ENCODE measurements around the gene TNNI3. TPM values are rescaled to one million over a fixed set of nuclear protein-coding genes. Genes with fewer than 3 reads are reported as not detected.

Gene TNNI3
- total RNA-seq, 1 experiment from 2014 or later = 14.6 TPM

- ChIA-PET POLR2A (interaction anchor here (0.5 kb wide), 1 partner anchor 59 kb away, joined by 5 read pairs; no protein-coding TSS in a partner anchor), CTCF (interaction anchor here (0.9 kb wide), 1 partner anchor 21 kb away, joined by 3 read pairs; no protein-coding TSS in a partner anchor)
- Histone ChIP-seq H3K4me3 (ENCODE audit: low read depth in 2 of 2, low read length in 2 of 2) (no peak overlapping the region), H3K9me3 (ENCODE audit: control insufficient read depth, insufficient read depth, low read depth, low read length) (no peaks in the 10 kb centered on the region), H3K27me3 (ENCODE audit: control insufficient read depth, insufficient read depth, low read length) (no peaks in the 10 kb centered on the region), H3K27ac (ENCODE audit: low read length) (no peak overlapping the region), H3K4me1 (ENCODE audit: control insufficient read depth, insufficient read depth, low read length) (no peaks in the 10 kb centered on the region; the same call in 1 of the 2 replicates), H3K36me3 (ENCODE audit: control insufficient read depth, insufficient read depth, low read length) (no peaks in the 10 kb centered on the region)
- TF ChIP-seq SIN3A (IDR thresholded peaks at IDR 0.05; ENCODE audit: borderline replicate concordance, insufficient read depth, low read depth, low read length) (no peak), POLR2AphosphoS5 (IDR thresholded peaks at IDR 0.05; ENCODE audit: low read depth, low read length) (no peak), CTCF (IDR thresholded peaks at IDR 0.05) (no peak), REST (IDR thresholded peaks at IDR 0.05; ENCODE audit: insufficient read depth in 1 of 2, low read depth in 2 of 2, low read length in 1 of 2) (no peak), TCF7L2 (IDR thresholded peaks at IDR 0.05; ENCODE audit: low read depth, low read length) (no peak)
- BruUV-seq (replicated peaks) = no TSS peak
- in situ Hi-C loops (cut with HindIII; ENCODE audit: low pct_unique_long_range_greater_than_20kb, low sequenced_read_pairs) (no loop called here), intact Hi-C loops (cut with micrococcal nuclease; ENCODE audit: unreplicated experiment) (no loop called here)
- no peak for ATAC-seq
- no peak for DNase-seq (ENCODE audit: low read depth, low spot score)
Observed at GRCh38 chr19:55105237-55105636, 52.3 kb downstream of the TNNI3 start.

- intact Hi-C loops (cut with micrococcal nuclease; ENCODE audit: unreplicated experiment) = no loop called here
- POLR2A ChIA-PET = no interaction called here
Observed at GRCh38 chr19:55103190-55103589, 54.3 kb downstream of the TNNI3 start.

More at GRCh38 chr19:55103190-55103589, 54.3 kb downstream of the TNNI3 start:
- TF ChIP-seq CTCF (IDR thresholded peaks at IDR 0.05) = no peak
- no peak for TF ChIP-seq SIN3A (IDR thresholded peaks at IDR 0.05; ENCODE audit: borderline replicate concordance, insufficient read depth, low read depth, low read length)
- TF ChIP-seq TCF7L2 (IDR thresholded peaks at IDR 0.05; ENCODE audit: low read depth, low read length) = no peak
- TF ChIP-seq POLR2AphosphoS5 (IDR thresholded peaks at IDR 0.05; ENCODE audit: low read depth, low read length) = no peak
- TF ChIP-seq REST (IDR thresholded peaks at IDR 0.05; ENCODE audit: insufficient read depth in 1 of 2, low read depth in 2 of 2, low read length in 1 of 2) = no peak
- no peaks in the 10 kb centered on the region for H3K9me3 ChIP-seq (ENCODE audit: control insufficient read depth, insufficient read depth, low read depth, low read length)
- H3K27ac ChIP-seq (ENCODE audit: low read length) = no peak overlapping the region
- no peaks in the 10 kb centered on the region for H3K36me3 ChIP-seq (ENCODE audit: control insufficient read depth, insufficient read depth, low read length)
- no peak for DNase-seq (ENCODE audit: low read depth, low spot score)
- H3K4me3 ChIP-seq (ENCODE audit: low read depth in 2 of 2, low read length in 2 of 2) = no peak overlapping the region
- in situ Hi-C loops (cut with HindIII; ENCODE audit: low pct_unique_long_range_greater_than_20kb, low sequenced_read_pairs) = no loop called here
- no peaks in the 10 kb centered on the region; the same call in 1 of the 2 replicates for H3K4me1 ChIP-seq (ENCODE audit: control insufficient read depth, insufficient read depth, low read length)
- no peaks in the 10 kb centered on the region for H3K27me3 ChIP-seq (ENCODE audit: control insufficient read depth, insufficient read depth, low read length)
- no peak for ATAC-seq
- no TSS peak for BruUV-seq (replicated peaks)
- CTCF ChIA-PET = no interaction called here

Measured in Panc1 (cell line).